Nephron progenitor cell (in vitro differentiated cells): ENCODE data around the gene ADORA1.

Experiments used
- DNase-seq: peaks from one replicate; pipeline ENCODE4 v3.0.0; 2021
- H3K27ac Mint-ChIP-seq: 2 replicates; pipeline ENCODE4 v1.8.0; 2021; ENCODE audit warnings: mild to moderate bottlenecking, moderate library complexity, mixed read lengths
- H3K27me3 Mint-ChIP-seq: 2 replicates; pipeline ENCODE4 v1.8.0; 2021; ENCODE audit warnings: mild to moderate bottlenecking, low read depth, mixed read lengths; ENCODE audit not compliant: poor library complexity
- H3K36me3 Mint-ChIP-seq: 2 replicates; pipeline ENCODE4 v1.8.0; 2021; ENCODE audit warnings: low read depth, mixed read lengths
- H3K4me1 Mint-ChIP-seq: 2 replicates; pipeline ENCODE4 v1.8.0; 2021; ENCODE audit warnings: mixed read lengths
- H3K4me3 Mint-ChIP-seq: 2 replicates; pipeline ENCODE4 v1.8.0; 2021; ENCODE audit warnings: mild to moderate bottlenecking, moderate library complexity, mixed read lengths
- H3K9me3 Mint-ChIP-seq: 2 replicates; pipeline ENCODE4 v1.8.0; 2021; ENCODE audit warnings: mild to moderate bottlenecking, moderate library complexity, mixed read lengths
- TF ChIP-seq, protein P1 (sequence below): fragments of 200-600 bp; sonication (generic); IDR thresholded peaks from 2 replicates; pipeline ENCODE4 v1.5.0; 2021; ENCODE audit warnings: antibody characterized with exemption

ADORA1 gene

DNA sequence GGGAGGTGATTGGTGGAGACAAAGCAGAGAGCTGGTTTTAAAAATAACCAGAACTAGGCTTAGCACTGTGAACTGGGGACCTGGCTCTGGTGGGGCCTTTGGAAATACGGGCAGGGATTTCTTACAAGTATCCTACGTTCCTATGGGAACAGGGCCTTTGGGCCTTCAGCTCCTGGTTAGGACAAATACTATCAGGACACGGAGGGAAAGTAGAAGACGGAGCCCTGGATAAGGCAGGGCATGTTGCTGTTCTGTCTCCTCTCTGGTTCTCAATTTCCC, 36.4 kb upstream of the ADORA1 start:
- Mint-ChIP-seq H3K4me1 (peaks cover 52% of the 10 kb centered on the region), H3K27me3 (peaks cover 15% of the 10 kb centered on the region), H3K9me3 (peaks cover 30% of the 10 kb centered on the region), H3K27ac (no peak overlapping the region), H3K4me3 (no peak overlapping the region), H3K36me3 (peaks cover 18% of the 10 kb centered on the region)
- DNase-seq: no peak
- TF ChIP-seq, protein P1, sequence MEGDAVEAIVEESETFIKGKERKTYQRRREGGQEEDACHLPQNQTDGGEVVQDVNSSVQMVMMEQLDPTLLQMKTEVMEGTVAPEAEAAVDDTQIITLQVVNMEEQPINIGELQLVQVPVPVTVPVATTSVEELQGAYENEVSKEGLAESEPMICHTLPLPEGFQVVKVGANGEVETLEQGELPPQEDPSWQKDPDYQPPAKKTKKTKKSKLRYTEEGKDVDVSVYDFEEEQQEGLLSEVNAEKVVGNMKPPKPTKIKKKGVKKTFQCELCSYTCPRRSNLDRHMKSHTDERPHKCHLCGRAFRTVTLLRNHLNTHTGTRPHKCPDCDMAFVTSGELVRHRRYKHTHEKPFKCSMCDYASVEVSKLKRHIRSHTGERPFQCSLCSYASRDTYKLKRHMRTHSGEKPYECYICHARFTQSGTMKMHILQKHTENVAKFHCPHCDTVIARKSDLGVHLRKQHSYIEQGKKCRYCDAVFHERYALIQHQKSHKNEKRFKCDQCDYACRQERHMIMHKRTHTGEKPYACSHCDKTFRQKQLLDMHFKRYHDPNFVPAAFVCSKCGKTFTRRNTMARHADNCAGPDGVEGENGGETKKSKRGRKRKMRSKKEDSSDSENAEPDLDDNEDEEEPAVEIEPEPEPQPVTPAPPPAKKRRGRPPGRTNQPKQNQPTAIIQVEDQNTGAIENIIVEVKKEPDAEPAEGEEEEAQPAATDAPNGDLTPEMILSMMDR: no peak

DNA sequence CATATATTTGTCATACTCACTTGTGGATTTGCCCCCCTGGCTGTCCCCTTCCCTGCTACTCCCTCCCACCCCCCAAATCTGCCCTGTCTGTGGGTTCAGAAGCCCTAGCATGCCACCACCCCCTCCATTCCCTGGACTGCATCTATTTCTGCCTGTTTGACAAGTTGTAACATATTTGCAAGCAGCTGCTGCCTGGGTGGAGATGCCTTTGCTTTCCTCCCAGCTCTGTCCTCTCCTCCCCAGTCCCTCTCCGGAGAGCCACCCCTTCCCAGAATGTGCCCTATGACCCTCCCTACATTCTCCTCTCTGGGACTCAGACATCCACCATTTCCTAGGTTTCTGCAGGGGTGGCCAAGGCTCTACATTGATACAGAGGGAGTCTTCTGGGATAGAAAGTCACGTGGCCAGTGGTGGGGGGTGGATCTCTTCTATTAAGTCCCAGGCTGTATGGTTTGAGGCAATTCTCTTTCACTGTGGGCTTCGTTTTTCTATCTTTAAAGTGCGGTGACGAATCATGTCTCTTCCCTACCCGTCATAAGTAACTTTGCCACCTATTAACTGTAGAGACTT, 35.7 kb upstream of the ADORA1 start:
- H3K9me3 Mint-ChIP-seq: peaks cover 33% of the 10 kb centered on the region
- H3K36me3 Mint-ChIP-seq: peaks cover 18% of the 10 kb centered on the region
- H3K27ac Mint-ChIP-seq: no peak overlapping the region
- H3K4me3 Mint-ChIP-seq: no peak overlapping the region
- peaks cover 16% of the 10 kb centered on the region for H3K27me3 Mint-ChIP-seq
- TF ChIP-seq, protein P1: no peak
- no peak for DNase-seq
- peaks cover 45% of the 10 kb centered on the region for H3K4me1 Mint-ChIP-seq

DNA sequence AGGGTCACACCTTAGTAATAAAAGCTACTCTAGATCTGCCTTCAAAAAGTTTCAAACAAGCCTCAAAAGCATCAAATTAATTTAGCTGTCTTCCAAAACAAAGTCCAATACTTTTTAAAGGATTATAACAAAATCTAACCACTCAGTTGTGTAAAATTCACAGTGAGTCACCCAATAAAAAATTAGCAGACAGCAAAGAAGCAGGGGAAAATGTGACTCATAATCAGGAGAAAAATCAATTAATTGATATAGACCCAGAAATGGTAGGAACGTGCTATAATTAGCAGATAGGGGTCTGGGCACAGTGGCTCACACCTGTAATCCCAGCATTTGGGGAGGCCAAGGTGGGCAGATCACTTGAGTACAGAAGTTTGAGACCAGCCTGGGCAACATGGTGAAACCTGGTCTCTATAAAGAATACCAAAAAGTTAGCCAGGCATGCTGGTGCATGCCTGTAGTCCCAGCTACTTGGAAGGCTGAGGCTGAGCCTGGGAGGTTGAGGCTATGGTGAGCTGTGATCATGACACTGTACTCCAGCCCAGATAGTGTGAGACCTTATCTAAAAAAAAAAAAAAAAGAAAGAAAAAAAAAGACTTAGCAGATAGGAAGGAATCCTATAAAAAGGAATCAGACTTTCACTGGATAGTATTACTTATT, 33.6 kb upstream of the ADORA1 start:
- peaks cover 13% of the 10 kb centered on the region for H3K27me3 Mint-ChIP-seq
- peaks cover 44% of the 10 kb centered on the region for H3K9me3 Mint-ChIP-seq

DNA sequence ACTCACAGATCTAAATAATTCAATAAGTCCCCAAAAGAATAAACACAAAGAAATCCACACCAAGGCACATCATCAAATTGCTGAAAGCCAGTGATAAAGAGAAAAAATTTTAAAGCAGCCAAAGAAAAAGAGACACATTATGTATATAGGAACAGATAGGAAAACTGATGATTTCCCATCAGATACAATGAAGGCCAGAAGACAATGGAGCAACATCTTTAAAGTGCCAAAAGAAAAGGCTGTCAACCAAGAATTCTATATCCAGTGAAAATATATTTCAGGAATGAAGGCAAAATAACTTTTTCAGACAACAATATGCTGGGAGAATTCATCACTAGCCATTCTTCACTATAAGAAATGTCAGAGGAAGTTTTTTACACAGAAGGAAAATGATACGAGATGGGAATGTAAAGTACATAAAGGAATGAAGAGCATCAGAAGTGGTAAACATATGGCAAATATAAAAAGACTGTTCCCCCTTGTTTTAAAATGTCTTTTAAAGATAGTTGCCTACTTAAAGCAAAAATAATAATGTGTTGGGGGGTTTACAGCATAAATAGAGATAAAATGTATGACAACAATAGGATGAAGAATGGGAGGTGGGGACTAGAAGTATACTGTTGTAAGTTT, 32.4 kb upstream of the ADORA1 start:
- no peak for DNase-seq
- H3K4me3 Mint-ChIP-seq: no peak overlapping the region

More for the DNA sequence above, 33.6 kb upstream of the ADORA1 start:
- H3K4me1 Mint-ChIP-seq: peaks cover 33% of the 10 kb centered on the region
- TF ChIP-seq, protein P1: no peak
- H3K4me3 Mint-ChIP-seq: no peak overlapping the region
- no peak for DNase-seq
- peaks cover 25% of the 10 kb centered on the region for H3K36me3 Mint-ChIP-seq
- no peak overlapping the region for H3K27ac Mint-ChIP-seq

DNA sequence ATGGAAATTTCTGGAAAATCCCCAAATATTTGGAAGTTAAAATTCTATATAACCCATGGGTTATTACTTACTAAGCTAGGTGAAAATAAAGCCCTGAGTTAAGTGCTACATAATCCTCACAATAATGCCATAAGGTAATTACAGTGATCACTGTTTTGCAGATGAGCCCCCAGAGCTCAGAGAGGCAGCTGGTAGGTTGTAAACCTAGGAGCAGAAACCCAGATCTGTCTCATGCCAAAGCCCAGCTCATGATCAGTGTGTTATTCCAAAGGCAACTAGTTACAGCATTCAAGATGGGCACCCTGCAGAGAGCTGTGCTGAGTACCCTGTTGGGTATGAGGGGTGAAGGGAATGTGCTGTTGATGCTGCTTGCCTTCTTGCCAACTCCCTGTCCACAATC, 31.0 kb upstream of the ADORA1 start:
- H3K27me3 Mint-ChIP-seq: peaks cover 9% of the 10 kb centered on the region
- peaks cover 25% of the 10 kb centered on the region for H3K36me3 Mint-ChIP-seq
- no peak overlapping the region for H3K27ac Mint-ChIP-seq
- peaks cover 47% of the 10 kb centered on the region for H3K9me3 Mint-ChIP-seq
- H3K4me1 Mint-ChIP-seq: peaks cover 19% of the 10 kb centered on the region
- DNase-seq: no peak
- H3K4me3 Mint-ChIP-seq: no peak overlapping the region
- TF ChIP-seq, protein P1: no peak

More for the DNA sequence above, 32.4 kb upstream of the ADORA1 start:
- TF ChIP-seq, protein P1: no peak
- Mint-ChIP-seq H3K4me1 (peaks cover 23% of the 10 kb centered on the region), H3K36me3 (peaks cover 25% of the 10 kb centered on the region), H3K27ac (no peak overlapping the region), H3K27me3 (peaks cover 9% of the 10 kb centered on the region), H3K9me3 (peaks cover 44% of the 10 kb centered on the region)
